Fibroblast of the conjunctiva (primary cell): ENCODE data around the gene MEGF8.
A peak's percentile ranks its signal among the peaks of the same experiment; 100 is the strongest.

Experiments used
- DNase-seq: peaks from one replicate; pipeline ENCODE4 v3.0.0-alpha.2; 2010; ENCODE audit warnings: low read depth

MEGF8 gene, protein sequence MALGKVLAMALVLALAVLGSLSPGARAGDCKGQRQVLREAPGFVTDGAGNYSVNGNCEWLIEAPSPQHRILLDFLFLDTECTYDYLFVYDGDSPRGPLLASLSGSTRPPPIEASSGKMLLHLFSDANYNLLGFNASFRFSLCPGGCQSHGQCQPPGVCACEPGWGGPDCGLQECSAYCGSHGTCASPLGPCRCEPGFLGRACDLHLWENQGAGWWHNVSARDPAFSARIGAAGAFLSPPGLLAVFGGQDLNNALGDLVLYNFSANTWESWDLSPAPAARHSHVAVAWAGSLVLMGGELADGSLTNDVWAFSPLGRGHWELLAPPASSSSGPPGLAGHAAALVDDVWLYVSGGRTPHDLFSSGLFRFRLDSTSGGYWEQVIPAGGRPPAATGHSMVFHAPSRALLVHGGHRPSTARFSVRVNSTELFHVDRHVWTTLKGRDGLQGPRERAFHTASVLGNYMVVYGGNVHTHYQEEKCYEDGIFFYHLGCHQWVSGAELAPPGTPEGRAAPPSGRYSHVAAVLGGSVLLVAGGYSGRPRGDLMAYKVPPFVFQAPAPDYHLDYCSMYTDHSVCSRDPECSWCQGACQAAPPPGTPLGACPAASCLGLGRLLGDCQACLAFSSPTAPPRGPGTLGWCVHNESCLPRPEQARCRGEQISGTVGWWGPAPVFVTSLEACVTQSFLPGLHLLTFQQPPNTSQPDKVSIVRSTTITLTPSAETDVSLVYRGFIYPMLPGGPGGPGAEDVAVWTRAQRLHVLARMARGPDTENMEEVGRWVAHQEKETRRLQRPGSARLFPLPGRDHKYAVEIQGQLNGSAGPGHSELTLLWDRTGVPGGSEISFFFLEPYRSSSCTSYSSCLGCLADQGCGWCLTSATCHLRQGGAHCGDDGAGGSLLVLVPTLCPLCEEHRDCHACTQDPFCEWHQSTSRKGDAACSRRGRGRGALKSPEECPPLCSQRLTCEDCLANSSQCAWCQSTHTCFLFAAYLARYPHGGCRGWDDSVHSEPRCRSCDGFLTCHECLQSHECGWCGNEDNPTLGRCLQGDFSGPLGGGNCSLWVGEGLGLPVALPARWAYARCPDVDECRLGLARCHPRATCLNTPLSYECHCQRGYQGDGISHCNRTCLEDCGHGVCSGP (N-terminal part only)

DNA sequence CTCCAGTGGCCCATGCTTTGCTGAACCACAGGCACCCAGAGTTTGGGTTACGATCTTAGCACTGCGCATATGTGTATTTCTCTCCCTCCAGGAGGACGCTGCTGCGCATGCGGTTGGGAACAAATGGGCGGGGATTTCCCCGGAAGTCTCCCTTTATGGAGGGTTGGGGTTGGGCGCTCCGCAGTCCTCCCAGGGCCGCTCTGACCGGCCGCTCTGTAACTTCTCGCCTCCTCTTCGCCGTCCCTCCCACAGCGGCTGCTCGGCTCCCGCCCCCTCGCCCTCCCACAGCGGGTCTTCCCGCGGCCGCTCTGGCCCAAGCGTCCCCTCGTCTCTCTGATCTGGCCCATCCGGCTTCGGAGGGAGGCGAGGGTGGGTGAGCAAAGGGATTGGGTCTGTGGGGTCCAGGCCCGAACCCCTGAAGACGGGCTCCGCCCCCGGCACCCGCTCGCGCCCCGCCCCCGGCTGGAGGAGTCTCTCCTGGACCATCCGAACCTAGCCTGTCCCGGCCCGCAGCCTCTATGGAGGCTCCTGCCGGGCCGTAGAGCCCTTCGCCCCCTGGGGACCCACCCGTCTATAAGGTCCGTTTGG lies at the start of gene MEGF8:
Gene MEGF8, plus strand, starts transcription at position 328 of the 588 bp plus-strand sequence. CDS start 609 bp downstream, outside the sequence.
- DNase-seq, result peak; percentile 98

GRCh38 chr19:42276284-42276683 lies 49.2 kb upstream of the MEGF8 start:
- DNase-seq, result no peak

GRCh38 chr19:42276821-42277220 lies 48.6 kb upstream of the MEGF8 start:
- no peak for DNase-seq

DNA sequence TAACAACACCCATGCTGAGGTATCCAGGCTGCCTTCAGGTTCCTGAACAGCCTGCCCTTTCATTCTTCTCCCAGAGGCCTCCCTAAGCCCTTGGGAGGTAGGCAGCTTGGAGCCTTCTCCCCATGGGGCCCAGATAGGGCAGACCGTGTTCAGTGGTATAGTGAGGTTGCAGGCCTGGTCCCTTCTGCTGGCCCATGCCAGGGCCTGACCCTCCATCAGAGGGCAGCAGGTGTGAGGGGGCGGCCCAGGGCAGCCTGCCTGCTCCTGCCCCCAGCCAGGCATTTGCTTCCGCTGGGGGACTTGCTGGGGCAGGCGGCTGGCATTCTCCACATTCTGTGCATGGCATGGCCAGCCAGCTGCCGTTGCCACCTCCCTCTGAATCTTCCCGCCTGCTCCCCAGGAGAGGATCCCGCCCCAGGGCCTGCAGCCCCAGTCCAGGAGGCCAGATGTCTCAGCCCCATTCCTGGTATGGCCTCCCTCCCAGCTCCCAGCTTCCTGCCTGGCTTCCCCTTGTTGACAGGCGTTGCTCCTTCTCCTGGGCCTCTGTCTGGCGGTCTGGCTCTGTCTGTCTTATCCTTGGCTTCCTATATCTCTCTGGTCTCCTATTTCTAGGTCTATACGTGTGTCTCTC lies 47.5 kb upstream of the MEGF8 start:
- no peak for DNase-seq

- no peak for DNase-seq
These were observed 46.8 kb upstream of the MEGF8 start for GRCh38 chr19:42278452-42279154.

GRCh38 chr19:42279155-42279901 lies 46.1 kb upstream of the MEGF8 start:
- DNase-seq, result no peak

GRCh38 chr19:42279902-42280814 lies 45.3 kb upstream of the MEGF8 start:
- peak; percentile 82 for DNase-seq

DNA sequence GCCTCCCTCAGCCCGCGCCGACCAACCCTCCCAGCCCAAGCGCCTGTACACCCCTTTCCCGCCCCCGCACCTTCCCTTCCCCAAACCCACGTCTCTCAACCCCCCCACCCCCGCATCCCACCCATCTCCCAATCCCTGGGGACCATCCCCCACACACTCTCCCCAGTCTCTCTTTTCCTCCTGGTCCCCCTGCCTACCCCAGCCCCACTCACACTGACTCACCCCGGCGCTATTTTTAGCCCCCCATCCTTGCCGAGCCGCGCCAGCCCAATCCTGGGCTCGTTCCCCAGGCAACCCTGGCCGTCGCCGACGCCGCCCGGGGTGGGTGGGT lies 44.7 kb upstream of the MEGF8 start:
- DNase-seq, result no peak

- no peak for DNase-seq
These were observed 44.1 kb upstream of the MEGF8 start for GRCh38 chr19:42281146-42281826.

DNA sequence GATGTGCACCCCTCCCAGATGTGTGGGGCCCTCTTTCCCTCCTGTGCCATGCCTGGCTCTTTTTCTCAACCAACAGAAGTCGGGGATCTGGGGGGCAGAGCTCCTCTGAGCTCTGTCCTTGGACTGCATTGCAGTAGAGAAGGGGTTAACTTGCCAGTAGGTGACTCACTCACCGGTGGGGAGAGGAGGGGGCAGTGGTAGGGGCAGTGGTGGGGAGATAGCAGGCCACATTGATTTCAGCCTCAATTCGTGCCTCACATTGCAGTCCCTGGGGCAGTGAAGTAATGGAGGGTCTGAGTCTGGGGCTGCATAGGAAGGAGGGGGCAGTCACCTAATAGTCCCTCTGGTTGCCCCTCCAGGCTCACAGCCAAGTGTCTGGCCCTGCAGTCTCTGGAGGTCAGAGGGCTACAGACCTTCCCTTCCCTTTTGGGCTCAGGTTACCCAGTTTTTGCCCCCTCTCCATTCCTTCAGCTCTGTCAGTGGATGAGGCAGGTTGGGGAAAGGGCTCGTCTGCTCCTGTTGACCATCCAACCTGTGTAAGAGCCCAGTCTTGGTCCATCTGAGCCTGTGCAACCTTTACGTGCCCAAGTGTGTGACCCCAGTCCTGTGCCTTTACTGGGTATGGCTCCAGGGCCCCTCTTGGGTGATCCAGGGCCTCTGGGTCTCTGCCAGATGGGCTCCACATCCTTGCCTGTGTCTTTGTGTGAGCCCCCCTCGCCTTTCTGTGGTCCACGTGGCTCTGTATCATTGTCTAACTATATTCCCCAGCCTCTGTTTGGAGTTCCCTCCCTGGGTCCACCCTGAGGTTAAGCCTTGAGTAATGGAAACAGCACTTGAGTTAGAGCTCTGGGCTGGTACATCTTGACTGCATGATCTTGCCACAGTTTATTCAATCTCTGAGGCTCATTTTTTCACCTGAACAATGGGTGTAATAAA lies 43.3 kb upstream of the MEGF8 start:
- no peak for DNase-seq

GRCh38 chr19:42282819-42283187 lies 42.6 kb upstream of the MEGF8 start:
- no peak for DNase-seq

DNA sequence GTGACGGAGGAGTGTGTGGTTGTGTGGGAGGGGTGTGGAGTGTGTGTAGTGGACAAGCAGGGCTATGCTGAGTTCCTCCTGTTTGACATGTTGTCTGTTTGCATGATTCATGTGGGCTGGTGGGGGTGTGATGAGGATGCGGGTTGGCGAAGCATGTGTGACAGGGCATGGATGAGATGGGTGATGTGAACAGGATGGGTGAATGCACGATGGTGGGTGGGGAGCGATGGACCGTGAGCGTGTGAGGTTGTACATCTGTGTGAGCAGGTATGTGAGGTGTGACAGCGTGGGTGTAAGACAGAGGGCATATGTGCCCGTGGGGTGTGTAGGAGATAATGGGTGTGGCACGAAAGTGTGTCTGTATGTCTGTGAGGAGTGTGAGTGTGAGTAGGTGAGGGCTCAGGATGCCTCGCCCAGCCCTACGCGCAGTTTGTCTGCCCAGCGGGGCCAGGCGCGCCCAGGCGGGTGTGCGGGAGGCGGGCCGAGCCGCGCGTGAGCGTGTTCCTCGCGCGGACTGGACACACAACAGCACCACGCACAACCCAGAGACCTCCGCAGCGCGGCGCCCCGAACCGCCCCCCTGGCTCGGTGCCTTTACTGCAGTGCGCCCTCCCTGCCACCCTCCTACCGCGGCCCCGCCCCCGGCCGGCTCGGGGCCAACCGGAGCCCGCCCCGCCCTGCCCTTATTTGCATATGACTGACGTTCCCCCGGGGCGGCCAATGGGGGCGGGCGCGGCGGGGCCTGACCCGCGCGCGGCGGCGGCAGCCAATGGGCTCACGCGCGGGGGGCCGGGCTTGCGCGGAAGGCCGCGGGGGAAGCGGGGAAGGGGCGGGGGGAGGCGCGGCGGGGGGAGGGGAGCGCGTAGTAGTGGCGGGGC lies 42.0 kb upstream of the MEGF8 start:
- DNase-seq, result peak; percentile 81

DNA sequence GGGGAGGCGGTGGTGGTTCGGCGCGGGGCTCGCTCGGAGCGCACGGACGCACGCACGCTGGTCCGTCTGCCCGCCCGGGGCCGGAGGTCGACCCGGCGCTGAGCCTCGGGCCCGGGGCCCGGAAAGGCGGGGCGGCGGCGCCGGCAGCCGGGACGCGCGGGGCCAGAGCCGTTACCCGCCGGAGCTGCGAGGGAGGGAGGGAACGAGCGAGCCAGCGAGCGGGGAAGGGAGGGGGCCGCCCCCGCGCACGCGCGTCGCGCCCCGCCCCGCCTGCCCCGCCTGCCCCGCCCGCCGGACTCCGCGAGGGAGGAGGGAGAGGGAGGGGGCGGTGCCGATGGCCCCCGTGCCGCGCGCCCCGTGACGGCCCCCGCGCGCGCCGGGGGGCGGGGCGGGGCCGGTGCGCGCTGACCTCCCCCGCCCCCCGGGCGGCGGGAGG lies 41.4 kb upstream of the MEGF8 start:
- no peak for DNase-seq

DNA sequence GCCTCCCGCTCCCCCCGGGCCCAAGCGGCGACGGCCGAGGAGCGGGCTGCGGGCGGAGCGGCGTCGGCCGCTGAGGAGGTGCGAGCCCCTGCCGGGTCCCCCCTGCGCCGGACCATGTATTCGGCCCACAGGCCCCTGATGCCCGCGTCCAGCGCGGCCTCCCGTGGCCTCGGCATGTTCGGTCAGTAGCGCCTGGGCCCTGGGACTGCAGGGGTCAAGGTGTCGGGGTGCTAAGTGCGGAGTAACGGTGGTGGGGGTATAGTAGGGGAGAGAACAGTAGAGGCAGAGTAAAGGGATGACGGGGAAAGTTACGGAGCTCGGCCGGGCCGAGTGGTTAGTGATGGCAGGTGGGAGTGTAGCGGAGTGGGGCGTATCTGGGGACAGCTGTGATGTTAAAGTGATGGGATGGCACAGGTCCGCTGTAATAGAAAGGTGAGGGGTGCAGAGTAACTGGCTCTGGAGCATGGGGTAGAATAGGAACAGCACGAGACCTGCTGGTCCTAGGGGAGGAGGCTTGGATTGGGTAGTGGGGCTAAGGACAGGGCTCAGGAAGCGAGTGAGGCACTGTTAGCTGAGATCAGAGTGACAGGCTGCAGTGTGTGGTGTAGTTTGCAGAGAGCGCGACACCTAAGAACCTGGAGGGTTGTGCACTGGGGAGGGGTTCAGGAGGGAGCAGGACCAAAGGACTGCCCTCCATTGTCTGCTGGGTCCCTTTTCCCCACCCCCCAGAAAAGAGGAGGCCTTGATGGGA lies 40.7 kb upstream of the MEGF8 start:
- DNase-seq, result no peak

DNA sequence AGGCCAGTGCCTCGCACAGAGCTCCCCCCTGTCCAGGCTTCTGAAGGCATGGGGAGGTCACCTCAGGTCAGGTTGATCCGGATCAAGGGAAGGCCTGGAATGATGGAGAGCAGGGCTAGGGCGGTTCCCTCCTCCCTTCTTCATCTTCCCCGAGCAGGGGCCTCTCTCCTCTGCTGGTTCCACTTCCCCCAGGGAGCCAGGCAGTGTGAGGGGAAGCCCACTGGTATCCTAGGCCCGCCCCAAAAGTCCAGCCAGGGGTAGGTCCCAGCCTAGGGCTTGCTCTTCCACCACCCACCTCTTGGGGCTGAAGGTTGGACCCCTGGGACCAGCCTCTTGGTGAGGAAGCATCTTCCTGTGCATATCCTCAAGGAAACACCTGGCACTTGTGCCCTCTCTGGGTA lies 39.9 kb upstream of the MEGF8 start:
- no peak for DNase-seq

DNA sequence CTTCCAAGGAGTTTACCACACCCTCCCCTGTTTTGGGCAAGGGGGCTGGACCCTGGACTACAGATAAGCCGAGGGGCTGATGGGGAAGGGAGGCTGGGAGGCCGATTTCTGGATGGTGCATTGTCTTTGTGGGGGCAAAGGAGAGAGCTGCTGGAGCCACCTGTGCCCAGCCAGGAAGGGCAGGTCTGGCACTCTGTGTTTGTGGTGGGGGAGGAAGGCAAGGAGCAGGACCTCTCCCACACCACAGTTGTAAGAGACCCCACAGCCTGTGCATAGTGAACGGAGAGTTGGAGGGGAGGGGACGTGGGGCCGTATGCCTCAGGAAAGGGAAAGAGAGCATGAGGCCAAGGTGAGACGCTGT lies 39.5 kb upstream of the MEGF8 start:
- DNase-seq, result no peak
